Fibroblast of skin of abdomen (primary cell): ENCODE measurements around the gene TMEM181.
"Not testable (repeated sequence)": the region's sequence is repeated elsewhere in the genome, so short reads cannot be mapped to it uniquely, and the experiment has no call there.

Experiments used
- DNase-seq: peaks from one replicate; pipeline ENCODE4 v3.0.0-alpha.2; 2013

TMEM181 gene

GRCh38 chr6:158622545-158623190, 62.8 kb downstream of the TMEM181 start:
- DNase-seq = no peak

- DNase-seq = no peak
These were observed 65.1 kb downstream of the TMEM181 start for GRCh38 chr6:158624684-158625682.

- DNase-seq = no peak
These were observed 66.0 kb downstream of the TMEM181 start for GRCh38 chr6:158625881-158626305.

- DNase-seq = no peak
These were observed 66.7 kb downstream of the TMEM181 start for GRCh38 chr6:158626360-158627167.

GRCh38 chr6:158627168-158627939, 67.5 kb downstream of the TMEM181 start:
- no peak for DNase-seq

- no peak for DNase-seq
These were observed 68.0 kb downstream of the TMEM181 start for GRCh38 chr6:158627940-158628211.

GRCh38 chr6:158628542-158628941, 68.7 kb downstream of the TMEM181 start:
- no peak for DNase-seq

GRCh38 chr6:158629367-158630221, 69.7 kb downstream of the TMEM181 start:
- no peak for DNase-seq

- DNase-seq = no peak
These were observed 71.2 kb downstream of the TMEM181 start for GRCh38 chr6:158630938-158631616.

GRCh38 chr6:158631678-158632537, 72.0 kb downstream of the TMEM181 start:
- DNase-seq = peak; percentile 32

GRCh38 chr6:158632538-158633119, 72.7 kb downstream of the TMEM181 start:
- DNase-seq = not testable (repeated sequence)

- no peak for DNase-seq
These were observed 73.2 kb downstream of the TMEM181 start for GRCh38 chr6:158633127-158633526.

GRCh38 chr6:158634695-158635426, 75.0 kb downstream of the TMEM181 start:
- no peak for DNase-seq

GRCh38 chr6:158635427-158636073, 75.7 kb downstream of the TMEM181 start:
- no peak for DNase-seq

- DNase-seq = no peak
These were observed 76.9 kb downstream of the TMEM181 start for GRCh38 chr6:158636778-158637177.

- no peak for DNase-seq
These were observed 78.5 kb downstream of the TMEM181 start for GRCh38 chr6:158638324-158638854.

- no peak for DNase-seq
These were observed 79.2 kb downstream of the TMEM181 start for GRCh38 chr6:158639056-158639455.

- no peak for DNase-seq
These were observed 80.6 kb downstream of the TMEM181 start for GRCh38 chr6:158640519-158640918.
